ENCODE measurements around the gene ARSB. TPM values are rescaled to one million over a fixed set of nuclear protein-coding genes. Genes with fewer than 3 reads are reported as not detected.

The ARSB gene
- total and polyA plus RNA-seq, 9 of the 15 experiments (the other 6 are each of a cell fraction or from before 2014, with no cell fraction given), result 0.52 to 4.6 (median 2.4) TPM

DNA sequence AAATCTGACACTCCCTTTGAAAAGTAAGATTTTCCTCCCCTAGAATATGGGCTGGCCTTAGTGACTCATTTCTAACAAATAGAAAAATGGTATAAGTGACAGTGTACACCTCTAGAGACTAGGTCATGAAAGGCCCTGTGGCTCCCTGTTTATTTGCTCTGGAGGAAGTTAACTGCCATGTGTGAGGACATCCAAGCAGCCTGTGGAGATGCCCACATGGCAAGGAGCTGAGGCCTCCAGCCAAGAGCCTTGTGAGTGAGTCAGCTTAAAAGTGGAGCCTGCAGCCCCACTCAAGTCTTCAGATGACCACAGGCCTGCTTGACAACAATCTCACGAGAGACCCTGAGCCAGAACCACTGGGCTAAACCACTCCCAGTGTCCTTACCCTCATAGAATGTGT lies 208.5 kb downstream of the ARSB start:
- H3K9me3 ChIP-seq (replicated peaks; ENCODE audit: control insufficient read depth, insufficient read depth, low read depth, low read length), result no peaks in the 10 kb centered on the region; the same call in 1 of the 2 replicates
- peak overlapping the region; percentile 57 for H2AFZ ChIP-seq (ENCODE audit: low read depth, low read length)
- H4K20me1 ChIP-seq (replicated peaks; ENCODE audit: control insufficient read depth, insufficient read depth, low read length), result no peaks in the 10 kb centered on the region
- H3K9ac ChIP-seq (ENCODE audit: insufficient read depth in 1 of 2, low read depth in 2 of 2, low read length in 2 of 2), result no peak overlapping the region
- in situ Hi-C loops (cut with MboI) (no loop called here), intact Hi-C loops (cut with micrococcal nuclease) (no loop called here)
- CTCF ChIA-PET (ENCODE audit: low intra/inter-chr PET ratio), result no interaction called here
- no TSS peak for BruUV-seq (replicated peaks)
- ATAC-seq (no peak; the same call in 2 of the 3 replicates), DNase-seq (ENCODE audit: extremely low read depth in 1 of 4, low spot score in 3 of 4) (no peak), FAIRE-seq (no peak)
- H3K4me3 ChIP-seq, result no peak overlapping the region
- no peaks in the 10 kb centered on the region for H3K27me3 ChIP-seq (ENCODE audit: control insufficient read depth in 2 of 2, insufficient read depth in 2 of 2, low read length in 2 of 2)
- H3K9me1 ChIP-seq (ENCODE audit: control insufficient read depth, insufficient read depth, low read length), result no peaks in the 10 kb centered on the region
- peaks cover 18 to 22% of the 10 kb centered on the region in 2 experiments; a peak in 4 of 5 replicates for H3K4me1 ChIP-seq (replicated peaks in 1 of 2; ENCODE audit: control insufficient read depth in 2 of 2, insufficient read depth in 2 of 2, low read length in 2 of 2)
- no peak overlapping the region for H3K27ac ChIP-seq (ENCODE audit: extremely low read depth, low read depth, low read length)
- H3K4me2 ChIP-seq (ENCODE audit: insufficient read depth, low read length), result no peak overlapping the region
- 29% methylated on average over 1 of the region's 1 CpG for WGBS (ENCODE audit: insufficient coverage, low coverage, missing lambda C conversion rate)
- TF ChIP-seq LCOR (CRISPR knock-in tag; IDR thresholded peaks at IDR 0.05) (no peak), NFE2 (IDR thresholded peaks at IDR 0.05; ENCODE audit: low read depth) (0 out of 2 replicates have a peak, but pooled peaks have one; percentile 30)
- POLR2A ChIA-PET, result interaction anchor here (0.6 kb wide), 1 partner anchor 999 kb away, joined by 3 read pairs; no protein-coding TSS in a partner anchor
- H3K79me2 ChIP-seq (ENCODE audit: control insufficient read depth, insufficient read depth, low read length), result no peaks in the 10 kb centered on the region
- H3K36me3 ChIP-seq (ENCODE audit: control insufficient read depth, insufficient read depth, low read length), result no peaks in the 10 kb centered on the region

DNA sequence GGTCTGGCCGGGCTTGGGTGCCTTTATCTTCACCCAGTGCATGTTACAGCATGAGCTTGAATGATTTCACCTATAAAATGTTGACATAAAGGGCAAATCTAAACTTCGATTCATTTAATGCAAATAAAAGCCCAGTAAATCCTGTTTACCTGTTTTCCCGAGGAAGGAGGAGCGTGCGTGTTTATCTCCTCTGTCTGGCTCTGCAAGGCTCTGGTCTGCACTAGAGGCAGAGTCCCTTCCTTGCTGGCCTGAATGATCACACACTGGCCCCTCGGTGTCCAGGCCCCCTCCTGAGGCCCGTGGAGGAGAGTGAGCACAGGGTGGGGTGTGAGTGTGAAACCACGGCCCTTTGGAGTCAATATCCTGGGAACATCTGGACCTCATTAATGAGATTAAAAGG lies 211.5 kb downstream of the ARSB start:
- no peak for ATAC-seq
- CTCF ChIA-PET (ENCODE audit: low intra/inter-chr PET ratio), result no interaction called here
- Histone ChIP-seq H3K9me1 (ENCODE audit: control insufficient read depth, insufficient read depth, low read length) (no peaks in the 10 kb centered on the region), H4K20me1 (replicated peaks; ENCODE audit: control insufficient read depth, insufficient read depth, low read length) (no peaks in the 10 kb centered on the region), H3K4me1 (replicated peaks in 1 of 2; ENCODE audit: control insufficient read depth in 2 of 2, insufficient read depth in 2 of 2, low read length in 2 of 2) (peaks cover 12 to 13% of the 10 kb centered on the region in 2 experiments; a peak in 4 of 5 replicates), H3K9me3 (replicated peaks; ENCODE audit: control insufficient read depth, insufficient read depth, low read depth, low read length) (no peaks in the 10 kb centered on the region; the same call in 1 of the 2 replicates), H2AFZ (ENCODE audit: low read depth, low read length) (no peak overlapping the region), H3K79me2 (ENCODE audit: control insufficient read depth, insufficient read depth, low read length) (no peaks in the 10 kb centered on the region), H3K27ac (ENCODE audit: extremely low read depth, low read depth, low read length) (no peak overlapping the region), H3K27me3 (ENCODE audit: control insufficient read depth in 2 of 2, insufficient read depth in 2 of 2, low read length in 2 of 2) (no peaks in the 10 kb centered on the region), H3K4me3 (no peak overlapping the region), H3K4me2 (ENCODE audit: insufficient read depth, low read length) (no peak overlapping the region), H3K9ac (ENCODE audit: insufficient read depth in 1 of 2, low read depth in 2 of 2, low read length in 2 of 2) (no peak overlapping the region), H3K36me3 (ENCODE audit: control insufficient read depth, insufficient read depth, low read length) (no peaks in the 10 kb centered on the region)
- DNase-seq (ENCODE audit: extremely low read depth in 1 of 4, low spot score in 3 of 4), result no peak
- intact Hi-C loops (cut with micrococcal nuclease) (no loop called here), in situ Hi-C loops (cut with MboI) (no loop called here)
- no peak for FAIRE-seq
- no TSS peak for BruUV-seq (replicated peaks)
- WGBS (ENCODE audit: insufficient coverage, low coverage, missing lambda C conversion rate), result 59% methylated on average over 7 of the region's 8 CpGs
- POLR2A ChIA-PET, result interaction anchor here (0.6 kb wide), 1 partner anchor 547 kb away, joined by 3 read pairs; no protein-coding TSS in a partner anchor
- TF ChIP-seq MEF2D (tag; conservative IDR thresholded peaks at IDR 0.05; ENCODE audit: low read depth) (no peak), ZNF764 (CRISPR knock-in tag; IDR thresholded peaks at IDR 0.05; ENCODE audit: low read depth) (no peak), STAT5B (CRISPR knock-in tag; IDR thresholded peaks at IDR 0.05) (no peak), ZNF24 (IDR thresholded peaks at IDR 0.05) (no peak), ZNF551 (CRISPR knock-in tag; IDR thresholded peaks at IDR 0.05) (no peak), ZBTB1 (CRISPR knock-in tag; IDR thresholded peaks at IDR 0.05; ENCODE audit: borderline replicate concordance, low read depth) (no peak), MCM3 (IDR thresholded peaks at IDR 0.05) (no peak)
- TF ChIP-seq, protein P1, sequence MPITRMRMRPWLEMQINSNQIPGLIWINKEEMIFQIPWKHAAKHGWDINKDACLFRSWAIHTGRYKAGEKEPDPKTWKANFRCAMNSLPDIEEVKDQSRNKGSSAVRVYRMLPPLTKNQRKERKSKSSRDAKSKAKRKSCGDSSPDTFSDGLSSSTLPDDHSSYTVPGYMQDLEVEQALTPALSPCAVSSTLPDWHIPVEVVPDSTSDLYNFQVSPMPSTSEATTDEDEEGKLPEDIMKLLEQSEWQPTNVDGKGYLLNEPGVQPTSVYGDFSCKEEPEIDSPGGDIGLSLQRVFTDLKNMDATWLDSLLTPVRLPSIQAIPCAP (CRISPR knock-in tag; IDR thresholded peaks at IDR 0.05; ENCODE audit: borderline replicate concordance), result no peak
- TF ChIP-seq, protein P2, sequence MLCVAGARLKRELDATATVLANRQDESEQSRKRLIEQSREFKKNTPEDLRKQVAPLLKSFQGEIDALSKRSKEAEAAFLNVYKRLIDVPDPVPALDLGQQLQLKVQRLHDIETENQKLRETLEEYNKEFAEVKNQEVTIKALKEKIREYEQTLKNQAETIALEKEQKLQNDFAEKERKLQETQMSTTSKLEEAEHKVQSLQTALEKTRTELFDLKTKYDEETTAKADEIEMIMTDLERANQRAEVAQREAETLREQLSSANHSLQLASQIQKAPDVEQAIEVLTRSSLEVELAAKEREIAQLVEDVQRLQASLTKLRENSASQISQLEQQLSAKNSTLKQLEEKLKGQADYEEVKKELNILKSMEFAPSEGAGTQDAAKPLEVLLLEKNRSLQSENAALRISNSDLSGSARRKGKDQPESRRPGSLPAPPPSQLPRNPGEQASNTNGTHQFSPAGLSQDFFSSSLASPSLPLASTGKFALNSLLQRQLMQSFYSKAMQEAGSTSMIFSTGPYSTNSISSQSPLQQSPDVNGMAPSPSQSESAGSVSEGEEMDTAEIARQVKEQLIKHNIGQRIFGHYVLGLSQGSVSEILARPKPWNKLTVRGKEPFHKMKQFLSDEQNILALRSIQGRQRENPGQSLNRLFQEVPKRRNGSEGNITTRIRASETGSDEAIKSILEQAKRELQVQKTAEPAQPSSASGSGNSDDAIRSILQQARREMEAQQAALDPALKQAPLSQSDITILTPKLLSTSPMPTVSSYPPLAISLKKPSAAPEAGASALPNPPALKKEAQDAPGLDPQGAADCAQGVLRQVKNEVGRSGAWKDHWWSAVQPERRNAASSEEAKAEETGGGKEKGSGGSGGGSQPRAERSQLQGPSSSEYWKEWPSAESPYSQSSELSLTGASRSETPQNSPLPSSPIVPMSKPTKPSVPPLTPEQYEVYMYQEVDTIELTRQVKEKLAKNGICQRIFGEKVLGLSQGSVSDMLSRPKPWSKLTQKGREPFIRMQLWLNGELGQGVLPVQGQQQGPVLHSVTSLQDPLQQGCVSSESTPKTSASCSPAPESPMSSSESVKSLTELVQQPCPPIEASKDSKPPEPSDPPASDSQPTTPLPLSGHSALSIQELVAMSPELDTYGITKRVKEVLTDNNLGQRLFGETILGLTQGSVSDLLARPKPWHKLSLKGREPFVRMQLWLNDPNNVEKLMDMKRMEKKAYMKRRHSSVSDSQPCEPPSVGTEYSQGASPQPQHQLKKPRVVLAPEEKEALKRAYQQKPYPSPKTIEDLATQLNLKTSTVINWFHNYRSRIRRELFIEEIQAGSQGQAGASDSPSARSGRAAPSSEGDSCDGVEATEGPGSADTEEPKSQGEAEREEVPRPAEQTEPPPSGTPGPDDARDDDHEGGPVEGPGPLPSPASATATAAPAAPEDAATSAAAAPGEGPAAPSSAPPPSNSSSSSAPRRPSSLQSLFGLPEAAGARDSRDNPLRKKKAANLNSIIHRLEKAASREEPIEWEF (CRISPR knock-in tag; IDR thresholded peaks at IDR 0.05), result no peak

Measured in K562 (cell line).